K562 (cell line): ENCODE data around the gene APC. TPM values are rescaled to one million over a fixed set of nuclear protein-coding genes. Genes with fewer than 3 reads are reported as not detected.
A peak's percentile ranks its signal among the peaks of the same experiment; 100 is the strongest.

Experiments
- ATAC-seq: fragments of 200-7000 bp; cut with Tn5 transposase; 3 replicates; pipeline ENCODE4 v1.9.1; 2020; ENCODE audit warnings: moderate library complexity
- BruUV-seq: library from RNA; stranded (reverse); fragments of 400-500 nt; replicated peaks from 2 replicates; lab custom pipeline; 2021; lab: Mats Ljungman, UMichigan
- CTCF ChIA-PET: fragments of 300-600 bp; formaldehyde crosslinking; extraction: SDS; loops from one replicate; lab custom pipeline; 2021; ENCODE audit warnings: low intra/inter-chr PET ratio; lab: Yijun Ruan, JAX
- POLR2A ChIA-PET: fragments of 300-600, 350-650 bp; sonication (Branson Sonifier 250); formaldehyde crosslinking; extraction: SDS; loops from one replicate; lab custom pipeline; 2021; ENCODE audit warnings: antibody characterized with exemption, inconsistent platforms; lab: Yijun Ruan, JAX
- DNase-seq, 4 experiments: peaks; one replicate each; pipeline versions ENCODE4 v3.0.0 to v3.0.0-alpha.2; 2011 to 2018; ENCODE audit warnings: low spot score in 3 of 4, mixed read lengths in 3 of 4; ENCODE audit errors: extremely low read depth in 1 of 4
- FAIRE-seq: peaks from 2 replicates; lab custom pipeline; 2011; peaks lifted over from hg19 to GRCh38; lab: Jason Lieb, UNC
- H2AFZ ChIP-seq: 2 replicates; pipeline ENCODE4 v1.6.0; 2011; ENCODE audit warnings: low read depth, low read length, control low read depth, inconsistent platforms
- H3K27ac ChIP-seq: fragments of 200-600 bp; 3 replicates; pipeline ENCODE4 v1.8.0; 2011; ENCODE audit warnings: low read depth, mild to moderate bottlenecking, control low read depth, inconsistent platforms, low read length, moderate library complexity, mixed read lengths; ENCODE audit errors: extremely low read depth
- H3K27me3 ChIP-seq, 2 experiments: fragments of 300-600 bp in 1 of 2; 2 replicates in 1 of 2; 3 replicates in 1 of 2; pipeline versions ENCODE4 v1.6.0 to v1.8.0; 2011; ENCODE audit warnings: inconsistent platforms in 2 of 2, low read length in 2 of 2, mild to moderate bottlenecking in 1 of 2, mixed read lengths in 1 of 2, moderate library complexity in 1 of 2; ENCODE audit not compliant: control insufficient read depth in 2 of 2, insufficient read depth in 2 of 2
- H3K36me3 ChIP-seq: fragments of 300-600 bp; 3 replicates; pipeline ENCODE4 v1.8.0; 2011; ENCODE audit warnings: mild to moderate bottlenecking, low read length, inconsistent platforms; ENCODE audit not compliant: control insufficient read depth, insufficient read depth
- H3K4me1 ChIP-seq, 2 experiments: fragments of 200-600 bp in 1 of 2; replicated peaks in 1 of 2; 2 replicates in 1 of 2; 3 replicates in 1 of 2; pipeline versions ENCODE4 v1.5.1 to v1.8.0; 2011; ENCODE audit warnings: inconsistent platforms in 2 of 2, low read length in 2 of 2, mild to moderate bottlenecking in 1 of 2, mixed read lengths in 1 of 2, moderate library complexity in 1 of 2; ENCODE audit not compliant: control insufficient read depth in 2 of 2, insufficient read depth in 2 of 2
- H3K4me2 ChIP-seq: 2 replicates; pipeline ENCODE4 v1.6.1; 2011; ENCODE audit warnings: low read length, control low read depth, inconsistent platforms, mixed read lengths; ENCODE audit not compliant: insufficient read depth
- H3K4me3 ChIP-seq: fragments of 200-600 bp; sonication (generic), shearing (Covaris generic); 2 replicates; pipeline ENCODE4 v1.5.1; 2016; ENCODE audit warnings: control low read depth, inconsistent platforms
- H3K79me2 ChIP-seq: fragments of 200-600 bp; 3 replicates; pipeline ENCODE4 v1.8.0; 2011; ENCODE audit warnings: low read length, inconsistent platforms; ENCODE audit not compliant: control insufficient read depth, insufficient read depth
- H3K9ac ChIP-seq, 2 experiments: 2 replicates each; pipeline versions ENCODE4 v1.6.0 to v1.6.1; 2011; ENCODE audit warnings: low read depth in 2 of 2, low read length in 2 of 2, control low read depth in 1 of 2, inconsistent platforms in 1 of 2, mild to moderate bottlenecking in 1 of 2, mixed read lengths in 1 of 2; ENCODE audit not compliant: insufficient read depth in 1 of 2
- H3K9me1 ChIP-seq: one replicate; pipeline ENCODE4 v1.6.0; 2011; ENCODE audit warnings: inconsistent platforms, mild to moderate bottlenecking, low read length, moderate library complexity; ENCODE audit not compliant: control insufficient read depth, insufficient read depth
- H3K9me3 ChIP-seq: replicated peaks from 2 replicates; pipeline ENCODE4 v1.5.1; 2011; ENCODE audit warnings: low read depth, low read length, inconsistent platforms; ENCODE audit not compliant: control insufficient read depth, insufficient read depth
- H4K20me1 ChIP-seq: replicated peaks from 2 replicates; pipeline ENCODE4 v1.6.1; 2011; ENCODE audit warnings: low read length, inconsistent platforms, mixed read lengths; ENCODE audit not compliant: control insufficient read depth, insufficient read depth
- ARID1B ChIP-seq: fragments of 450-650 bp; IDR thresholded peaks from 2 replicates; pipeline ENCODE4 v1.6.1; 2016; ENCODE audit warnings: antibody characterized with exemption, mild to moderate bottlenecking, inconsistent platforms
- ARNT ChIP-seq, 2 experiments: fragments of 450-650 bp; IDR thresholded peaks; 2 replicates each; pipeline ENCODE4 v1.6.1; 2016; ENCODE audit warnings: mild to moderate bottlenecking in 1 of 2
- BCLAF1 ChIP-seq, 2 experiments: fragments of 450-650 bp in 1 of 2; IDR thresholded peaks; 2 replicates each; pipeline ENCODE4 v1.6.1; 2011 to 2017; ENCODE audit warnings: low read depth in 2 of 2, antibody characterized with exemption in 1 of 2, borderline replicate concordance in 1 of 2, low read length in 1 of 2, mild to moderate bottlenecking in 1 of 2, mixed read lengths in 1 of 2; ENCODE audit not compliant: control insufficient read depth in 1 of 2
- CTCF ChIP-seq, 3 experiments: IDR thresholded peaks in 2 of 3; conservative IDR thresholded peaks in 1 of 3; 2 replicates each; pipeline ENCODE4 v1.5.1; 2011 to 2012; ENCODE audit warnings: low read length in 3 of 3, mild to moderate bottlenecking in 3 of 3, control low read depth in 2 of 3, improper control_type of control experiment in 1 of 3, inconsistent platforms in 1 of 3, low read depth in 1 of 3, mixed read lengths in 1 of 3, moderate library complexity in 1 of 3; ENCODE audit not compliant: insufficient read depth in 2 of 3
- EP300 ChIP-seq: IDR thresholded peaks from 2 replicates; pipeline ENCODE4 v1.6.1; 2012; ENCODE audit warnings: low read length, improper control_type of control experiment
- GABPB1 ChIP-seq: sonication (generic); formaldehyde crosslinking; IDR thresholded peaks from 2 replicates; pipeline ENCODE4 v1.8.0; 2022; ENCODE audit warnings: mild to moderate bottlenecking, missing genetic modification reagents
- MAZ ChIP-seq, 2 experiments: fragments of 450-650 bp in 1 of 2; sonication (generic) in 1 of 2; formaldehyde crosslinking; IDR thresholded peaks in 1 of 2; conservative IDR thresholded peaks in 1 of 2; 2 replicates each; pipeline versions ENCODE4 v1.4.0 to v1.5.0; 2020; ENCODE audit warnings: mild to moderate bottlenecking in 1 of 2, missing genetic modification reagents in 1 of 2
- MTF1 ChIP-seq: fragments of 250-450 bp; sonication (Bioruptor Pico); IDR thresholded peaks from 2 replicates; pipeline ENCODE4 v1.9.0; 2021; ENCODE audit warnings: moderate library complexity, mild to moderate bottlenecking, inconsistent platforms, borderline replicate concordance
- NFXL1 ChIP-seq: fragments of 450-650 bp; formaldehyde crosslinking; IDR thresholded peaks from 2 replicates; pipeline ENCODE4 v1.4.0; 2021; ENCODE audit warnings: mild to moderate bottlenecking
- SMARCE1 ChIP-seq: fragments of 450-650 bp; IDR thresholded peaks from 2 replicates; pipeline ENCODE4 v1.7.1; 2016; ENCODE audit warnings: mild to moderate bottlenecking
- STAT5A ChIP-seq: IDR thresholded peaks from 2 replicates; pipeline ENCODE4 v1.6.1; 2012; ENCODE audit warnings: low read length, inconsistent platforms, borderline replicate concordance
- TBP ChIP-seq: optimal IDR thresholded peaks from 2 replicates; pipeline ENCODE3; 2011; ENCODE audit warnings: low read depth, low read length, improper control_type of control experiment
- TEAD1 ChIP-seq, 2 experiments: fragments of 450-650 bp in 1 of 2; sonication (generic) in 1 of 2; formaldehyde crosslinking; IDR thresholded peaks; 2 replicates each; pipeline versions ENCODE4 v1.4.0 to v1.8.0; 2020 to 2022; ENCODE audit warnings: mild to moderate bottlenecking in 2 of 2, missing genetic modification reagents in 1 of 2
- TEAD4 ChIP-seq, 2 experiments: sonication (generic) in 1 of 2; formaldehyde crosslinking in 1 of 2; IDR thresholded peaks; 2 replicates each; pipeline versions ENCODE4 v1.6.1 to v1.8.0; 2012 to 2022; ENCODE audit warnings: borderline replicate concordance in 1 of 2, inconsistent platforms in 1 of 2, low read length in 1 of 2, mild to moderate bottlenecking in 1 of 2, missing genetic modification reagents in 1 of 2
- TRIM24 ChIP-seq, 2 experiments: fragments of 450-650 bp; IDR thresholded peaks; 2 replicates each; pipeline ENCODE4 v1.6.1; 2016
- ZEB2 ChIP-seq: fragments of 450-650 bp; IDR thresholded peaks from 2 replicates; pipeline ENCODE4 v1.6.1; 2016
- ZNF384 ChIP-seq: IDR thresholded peaks from 2 replicates; pipeline ENCODE4 v1.6.1; 2012; ENCODE audit warnings: low read depth, low read length, improper control_type of control experiment
- ZNF408 ChIP-seq: fragments of 250-450 bp; sonication (Bioruptor Pico); IDR thresholded peaks from 2 replicates; pipeline ENCODE4 v1.4.0; 2020; ENCODE audit warnings: low read depth, mild to moderate bottlenecking, moderate library complexity
- ZNF830 ChIP-seq: fragments of 250-450 bp; sonication (Bioruptor Pico); IDR thresholded peaks from 2 replicates; pipeline ENCODE4 v1.5.0; 2021; ENCODE audit warnings: mild to moderate bottlenecking
- WGBS: fragments of 100-300 bp; shearing (Covaris generic); methylation state at CpG from one replicate; pipeline ENCODE4 v1.1.6; 2016; ENCODE audit warnings: low coverage, mixed read lengths; ENCODE audit not compliant: insufficient coverage; ENCODE audit errors: missing lambda C conversion rate; 5-methylcytosine and 5-hydroxymethylcytosine counted together
- in situ Hi-C: fragments of 300-500 bp; cut with MboI; formaldehyde crosslinking; loops from 4 replicates; pipeline ENCODE4 v1.15.0; 2018; ENCODE audit warnings: inconsistent platforms, mixed read lengths
- intact Hi-C: fragments of 100-400 bp; cut with micrococcal nuclease; formaldehyde crosslinking; loops from 2 replicates; pipeline ENCODE4 v1.14.2; 2022
- polyA plus RNA-seq, 8 experiments: library from polyadenylated mRNA; depleted of rRNA in 4 of 8; stranded (reverse) in 5 of 8; unstranded in 3 of 8; fragments of >200 nt; fragmentation: Nextera tagmentation in 2 of 8; fragmentation: Illumina TruSeq in 1 of 8; extraction: Ambion mirVana in 2 of 8; extraction: Trizol in 1 of 8; gene quantifications; 2 replicates each; pipeline versions ENCODE4 v1.2.1 to v1.2.3, GENCODE V29; 2011 to 2014; ENCODE audit warnings: inconsistent platforms in 1 of 8, missing spikeins in 1 of 8
- total RNA-seq, 7 experiments: library from RNA; depleted of rRNA in 6 of 7; stranded (reverse); fragments of >200 nt in 6 of 7; fragmentation: Illumina TruSeq in 2 of 7; extraction: Trizol in 2 of 7; gene quantifications; 2 replicates each; pipeline versions ENCODE4 v1.2.1 to v1.2.3, GENCODE V29; 2011 to 2021; ENCODE audit warnings: low replicate concordance in 1 of 7

APC gene
- total and polyA plus RNA-seq, 9 of the 15 experiments (the other 6 are each of a cell fraction or from before 2014, with no cell fraction given) = 5.7 to 29.5 (median 15.4) TPM

- H3K9me1 ChIP-seq = no peaks in the 10 kb centered on the region
- no peak overlapping the region for H2AFZ ChIP-seq
- peaks cover 74% of the 10 kb centered on the region for H3K36me3 ChIP-seq
- CTCF ChIA-PET = no interaction called here
- ATAC-seq (peak; percentile 71), DNase-seq (peak; percentile 29 to 76 (median 42)), FAIRE-seq (peak; percentile 85)
- H3K9ac ChIP-seq = no peak overlapping the region
- 6% methylated on average over 4 of the region's 4 CpGs for WGBS
- H3K9me3 ChIP-seq = no peaks in the 10 kb centered on the region
- POLR2A ChIA-PET = interaction anchor here (0.6 to 0.9 kb wide), 3 partner anchors 10 to 18 kb away, joined by 3 read pairs; partner anchors contain the start of gene SRP19
- in situ Hi-C loops = no loop called here
- H3K27me3 ChIP-seq = no peaks in the 10 kb centered on the region
- H3K27ac ChIP-seq = 0 out of 3 replicates have a peak overlapping the region, but pooled peaks have one; percentile 29
- BruUV-seq = no TSS peak
- no peak overlapping the region for H3K4me3 ChIP-seq
- intact Hi-C loops = loop anchor here (5.0 kb wide), 1 partner anchor 39 kb away; no protein-coding TSS in a partner anchor
- no peak overlapping the region for H3K4me2 ChIP-seq
- peaks cover 3% of the 10 kb centered on the region; the same call in 1 of the 3 replicates for H3K79me2 ChIP-seq
- peaks cover 5% of the 10 kb centered on the region for H4K20me1 ChIP-seq
- H3K4me1 ChIP-seq = peaks cover 0 to 16% of the 10 kb centered on the region in 2 experiments; a peak in 3 of 5 replicates
- TF ChIP-seq CTCF (IDR thresholded peaks at IDR 0.05 in 2 of 3, conservative IDR thresholded peaks at IDR 0.05 in 1 of 3; ENCODE audit: insufficient read depth in 2 of 3, low read depth in 1 of 3, low read length in 3 of 3) = no peak
- no peak for TF ChIP-seq MTF1
- TF ChIP-seq TEAD4 (IDR thresholded peaks at IDR 0.05; ENCODE audit: low read length) = peak; percentile 94
- TF ChIP-seq TEAD4 (CRISPR knock-in tag; IDR thresholded peaks at IDR 0.05; ENCODE audit: borderline replicate concordance) = no peak
- TF ChIP-seq ZEB2 = peak; percentile 94
- no peak for TF ChIP-seq TBP
- TF ChIP-seq NFXL1 (CRISPR knock-in tag) = no peak
- no peak for TF ChIP-seq ZNF408 (CRISPR knock-in tag)
- no peak for TF ChIP-seq BCLAF1 (IDR thresholded peaks at IDR 0.05; ENCODE audit: borderline replicate concordance in 1 of 2, control insufficient read depth in 1 of 2, low read depth in 2 of 2, low read length in 1 of 2)
- peak; percentile 80 for TF ChIP-seq EP300
- TF ChIP-seq MAZ (CRISPR knock-in tag; conservative IDR thresholded peaks at IDR 0.05 in 1 of 2, IDR thresholded peaks at IDR 0.05 in 1 of 2) = no peak
- TF ChIP-seq ARNT (IDR thresholded peaks at IDR 0.05) = 0 out of 4 replicates have a peak, but pooled peaks of 1 of the 2 experiments have one; percentile 29
- TF ChIP-seq STAT5A = peak; percentile 92
- TF ChIP-seq ZNF384 = no peak
- TF ChIP-seq ZNF830 = no peak
- peak; percentile 93 for TF ChIP-seq SMARCE1
- TF ChIP-seq TEAD1 (CRISPR knock-in tag; IDR thresholded peaks at IDR 0.05) = peak in 1 of 2 experiments; percentile 44; a peak in 1 of 4 replicates
- peak; percentile 92 for TF ChIP-seq ARID1B
- peak in 1 of 2 experiments; percentile 53; a peak in 1 of 4 replicates for TF ChIP-seq TRIM24 (IDR thresholded peaks at IDR 0.05)
- TF ChIP-seq GABPB1 = no peak
Observed at GRCh38 chr5:112878760-112879159, 141.1 kb downstream of the APC start.
